ENCODE measurements around the gene SPHKAP.

- TF ChIP-seq CTCF (IDR thresholded peaks at IDR 0.05) (no peak), POLR2A (IDR thresholded peaks at IDR 0.05) (no peak)
Measured at GRCh38 chr2:228197504-228197903, 16.0 kb upstream of the SPHKAP start.
